AML-193 (cell line): Measurements from ENCODE around the gene LCN10.
"Not testable (repeated sequence)": the region's sequence is repeated elsewhere in the genome, so short reads cannot be mapped to it uniquely, and the experiment has no call there.

Source experiments
- DNase-seq, 2 experiments: peaks; one replicate each; lab custom pipeline; 2025; lab: John Stamatoyannopoulos, UW

Gene LCN10

GRCh38 chr9:136719195-136719880 lies 23.4 kb downstream of the LCN10 start:
- DNase-seq: no peak

GRCh38 chr9:136718345-136719194 lies 24.2 kb downstream of the LCN10 start:
- DNase-seq: no peak

GRCh38 chr9:136717399-136717798 lies 25.3 kb downstream of the LCN10 start:
- DNase-seq: no peak

GRCh38 chr9:136714893-136715274 lies 27.9 kb downstream of the LCN10 start:
- DNase-seq: no peak

- DNase-seq: no peak
These were observed 28.4 kb downstream of the LCN10 start for GRCh38 chr9:136714096-136714892.

GRCh38 chr9:136713550-136713949 lies 29.2 kb downstream of the LCN10 start:
- no peak for DNase-seq

- DNase-seq: no peak
These were observed 29.8 kb downstream of the LCN10 start for GRCh38 chr9:136712690-136713544.

GRCh38 chr9:136711751-136712689 lies 30.7 kb downstream of the LCN10 start, which contains the start of gene DIPK1B:
Gene DIPK1B (plus strand): TSS chr9:136712572. CDS start chr9:136712666, 94 bp downstream.
- DNase-seq: no peak

GRCh38 chr9:136711219-136711648 lies 31.5 kb downstream of the LCN10 start:
- DNase-seq: not testable (repeated sequence)

GRCh38 chr9:136710543-136710942 lies 32.2 kb downstream of the LCN10 start:
- DNase-seq: no peak

- no peak for DNase-seq
These were observed 33.2 kb downstream of the LCN10 start for GRCh38 chr9:136709454-136710109.

- no peak for DNase-seq
These were observed 34.8 kb downstream of the LCN10 start for GRCh38 chr9:136707849-136708517.

GRCh38 chr9:136707011-136707410 lies 35.7 kb downstream of the LCN10 start:
- DNase-seq: no peak

GRCh38 chr9:136705564-136705963 lies 37.2 kb downstream of the LCN10 start:
- no peak for DNase-seq

GRCh38 chr9:136704741-136705140 lies 38.0 kb downstream of the LCN10 start:
- not testable (repeated sequence) for DNase-seq

GRCh38 chr9:136703276-136703860 lies 39.4 kb downstream of the LCN10 start:
- no peak for DNase-seq

GRCh38 chr9:136701668-136702053 lies 41.1 kb downstream of the LCN10 start:
- no peak for DNase-seq

GRCh38 chr9:136700959-136701667 lies 41.6 kb downstream of the LCN10 start:
- no peak for DNase-seq
